Loucy (cell line): ENCODE measurements around the gene ABCC6.
"Not testable (repeated sequence)": the region's sequence is repeated elsewhere in the genome, so short reads cannot be mapped to it uniquely, and the experiment has no call there.

Experiments used
- H2AFZ ChIP-seq: fragments of 200-600 bp; sonication (generic); 2 replicates; pipeline ENCODE4 v1.6.0; 2016; ENCODE audit warnings: antibody characterized with exemption, mild to moderate bottlenecking, low read length, moderate library complexity
- H3F3A ChIP-seq: fragments of 200-600 bp; 2 replicates; pipeline ENCODE4 v1.6.0; 2016; ENCODE audit warnings: antibody characterized with exemption, low read depth, mild to moderate bottlenecking
- H3K27me3 ChIP-seq: fragments of 200-600 bp; sonication (generic); 2 replicates; pipeline ENCODE4 v1.6.1; 2014; ENCODE audit warnings: low read length, mild to moderate bottlenecking; ENCODE audit not compliant: insufficient read depth, poor library complexity, severe bottlenecking
- H3K36me3 ChIP-seq: fragments of 200-600 bp; sonication (generic); 2 replicates; pipeline ENCODE4 v1.6.1; 2016; ENCODE audit warnings: low read length; ENCODE audit not compliant: insufficient read depth
- H3K4me1 ChIP-seq: fragments of 200-600 bp; sonication (generic); 2 replicates; pipeline ENCODE4 v1.5.1; 2014; ENCODE audit warnings: low read length, mild to moderate bottlenecking; ENCODE audit not compliant: insufficient read depth, poor library complexity, severe bottlenecking
- H3K4me2 ChIP-seq: fragments of 200-600 bp; sonication (generic); 2 replicates; pipeline ENCODE4 v1.6.0; 2014; ENCODE audit warnings: antibody characterized with exemption, low read length, low read depth, mild to moderate bottlenecking; ENCODE audit not compliant: poor library complexity, severe bottlenecking
- H3K4me3 ChIP-seq: fragments of 200-600 bp; sonication (generic); 2 replicates; pipeline ENCODE4 v1.5.1; 2014; ENCODE audit warnings: low read length, mild to moderate bottlenecking, mixed read lengths; ENCODE audit not compliant: poor library complexity, severe bottlenecking
- H3K79me2 ChIP-seq: fragments of 200-600 bp; sonication (generic); 2 replicates; pipeline ENCODE4 v1.6.1; 2014; ENCODE audit warnings: low read length; ENCODE audit not compliant: insufficient read depth
- H3K9ac ChIP-seq: fragments of 200-600 bp; sonication (generic); 2 replicates; pipeline ENCODE4 v1.6.0; 2014; ENCODE audit warnings: mild to moderate bottlenecking, low read depth, low read length, moderate library complexity; ENCODE audit not compliant: poor library complexity, severe bottlenecking
- H3K9me2 ChIP-seq: fragments of 200-600 bp; sonication (generic); replicated peaks from 2 replicates; pipeline ENCODE4 v1.6.1; 2016; ENCODE audit warnings: low read depth, low read length, mixed read lengths
- H3K9me3 ChIP-seq: fragments of 200-600 bp; sonication (generic); 2 replicates; pipeline ENCODE4 v1.6.1; 2014; ENCODE audit warnings: mild to moderate bottlenecking, antibody characterized with exemption, low read length, low read depth; ENCODE audit not compliant: insufficient read depth
- H4K20me1 ChIP-seq: fragments of 200-600 bp; sonication (generic); 2 replicates; pipeline ENCODE4 v1.6.0; 2014; ENCODE audit warnings: antibody characterized with exemption, low read length, mild to moderate bottlenecking; ENCODE audit not compliant: insufficient read depth, poor library complexity, severe bottlenecking

The ABCC6 gene

GRCh38 chr16:16221382-16221781 lies 1.9 kb downstream of the ABCC6 start:
- not testable (repeated sequence) for H2AFZ ChIP-seq, H3K9me3 ChIP-seq, H3K36me3 ChIP-seq, H3K79me2 ChIP-seq, H3K4me3 ChIP-seq, H3K9me2 ChIP-seq, H3K4me2 ChIP-seq, H3K4me1 ChIP-seq, H3K9ac ChIP-seq, H4K20me1 ChIP-seq, H3K27me3 ChIP-seq, H3F3A ChIP-seq

DNA sequence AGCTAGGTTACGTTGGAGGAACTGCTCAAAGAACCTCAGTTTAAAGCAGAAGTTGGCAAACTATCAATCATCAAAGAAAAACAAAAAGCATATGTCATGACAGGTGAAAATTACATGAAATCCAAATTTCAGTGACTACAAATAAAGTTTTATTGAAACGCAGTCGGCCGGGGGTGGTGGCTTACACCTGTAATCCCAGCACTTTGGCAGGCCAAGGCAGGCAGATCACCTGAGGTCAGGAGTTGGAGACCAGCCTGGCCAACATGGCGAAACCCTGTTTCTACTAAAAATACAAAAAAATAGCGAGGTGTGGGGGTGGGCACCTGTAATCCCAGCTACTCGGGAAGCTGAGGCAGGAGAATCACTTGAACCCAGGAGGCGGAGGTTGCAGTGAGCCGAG lies 2.8 kb downstream of the ABCC6 start:
- H4K20me1 ChIP-seq, H3K9me2 ChIP-seq, H3K4me1 ChIP-seq, H3K27me3 ChIP-seq, H2AFZ ChIP-seq, H3K4me2 ChIP-seq, H3K79me2 ChIP-seq, H3F3A ChIP-seq, H3K4me3 ChIP-seq, H3K9me3 ChIP-seq, H3K9ac ChIP-seq, H3K36me3 ChIP-seq: not testable (repeated sequence)

DNA sequence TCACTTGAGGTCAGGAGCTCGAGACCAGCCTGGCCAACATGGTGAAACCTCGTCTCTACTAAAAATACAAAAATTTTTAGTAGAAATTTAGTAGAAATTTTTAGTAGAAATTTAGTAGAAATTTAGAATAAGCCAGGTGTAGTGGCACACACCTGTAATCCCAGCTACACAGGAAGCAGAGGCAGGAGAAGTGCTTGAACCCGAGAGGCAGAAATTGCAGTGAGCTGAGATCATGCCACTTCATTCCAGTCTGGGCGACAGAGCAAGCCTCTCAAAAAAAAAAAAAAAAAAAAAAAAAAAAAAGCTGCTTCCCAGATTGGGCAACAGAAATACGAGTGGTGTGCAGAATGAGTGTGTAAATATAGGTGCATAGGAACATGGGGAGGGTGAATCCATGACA lies 4.5 kb downstream of the ABCC6 start:
- H3K9me2 ChIP-seq, H3F3A ChIP-seq, H3K27me3 ChIP-seq, H3K9ac ChIP-seq, H3K4me1 ChIP-seq, H3K79me2 ChIP-seq, H3K36me3 ChIP-seq, H4K20me1 ChIP-seq, H3K4me2 ChIP-seq, H3K4me3 ChIP-seq, H3K9me3 ChIP-seq, H2AFZ ChIP-seq: not testable (repeated sequence)

- H3K79me2 ChIP-seq, H3K9ac ChIP-seq, H3K27me3 ChIP-seq, H3K9me2 ChIP-seq, H3F3A ChIP-seq, H3K9me3 ChIP-seq, H4K20me1 ChIP-seq, H3K4me1 ChIP-seq, H3K4me2 ChIP-seq, H3K4me3 ChIP-seq, H2AFZ ChIP-seq, H3K36me3 ChIP-seq: not testable (repeated sequence)
Measured at GRCh38 chr16:16218349-16218748, 4.9 kb downstream of the ABCC6 start.

DNA sequence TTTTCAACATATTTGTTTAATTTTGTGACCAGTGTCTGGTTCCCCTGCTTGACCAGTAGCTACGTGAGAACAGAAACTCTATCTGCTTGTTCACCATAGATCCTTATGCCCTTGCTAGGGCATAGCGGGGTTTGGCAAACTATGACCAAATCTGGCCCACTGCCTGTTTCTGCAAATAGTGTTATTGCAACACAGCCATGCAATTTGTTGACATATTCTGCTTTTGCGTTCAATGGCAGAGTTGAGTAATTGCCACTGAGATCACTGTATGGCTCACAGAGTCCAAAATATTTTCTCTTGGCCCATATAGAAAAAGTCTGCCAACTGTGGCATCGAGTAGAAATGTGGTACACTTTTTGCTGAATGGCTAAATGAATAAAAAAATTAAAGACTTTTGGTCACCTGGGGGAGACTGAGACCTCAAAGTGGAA lies 9.4 kb downstream of the ABCC6 start:
- H4K20me1 ChIP-seq, H3K4me1 ChIP-seq, H3K36me3 ChIP-seq, H3K9me3 ChIP-seq, H2AFZ ChIP-seq, H3K9me2 ChIP-seq, H3K4me2 ChIP-seq, H3K4me3 ChIP-seq, H3K9ac ChIP-seq, H3K79me2 ChIP-seq, H3K27me3 ChIP-seq, H3F3A ChIP-seq: not testable (repeated sequence)

GRCh38 chr16:16211404-16211803 lies 11.9 kb downstream of the ABCC6 start:
- H3K36me3 ChIP-seq, H3K4me3 ChIP-seq, H3K9ac ChIP-seq, H3K4me1 ChIP-seq, H3K4me2 ChIP-seq, H3K79me2 ChIP-seq, H3K9me2 ChIP-seq, H4K20me1 ChIP-seq, H3K9me3 ChIP-seq, H2AFZ ChIP-seq, H3K27me3 ChIP-seq, H3F3A ChIP-seq: not testable (repeated sequence)

- not testable (repeated sequence) for H2AFZ ChIP-seq, H3K27me3 ChIP-seq, H3K4me3 ChIP-seq, H4K20me1 ChIP-seq, H3K4me2 ChIP-seq, H3K9me2 ChIP-seq, H3K36me3 ChIP-seq, H3K4me1 ChIP-seq, H3K79me2 ChIP-seq, H3K9me3 ChIP-seq, H3K9ac ChIP-seq, H3F3A ChIP-seq
Measured at GRCh38 chr16:16208461-16208860, 14.8 kb downstream of the ABCC6 start.

- not testable (repeated sequence) for H3K9me2 ChIP-seq, H3K27me3 ChIP-seq, H3F3A ChIP-seq, H2AFZ ChIP-seq, H3K36me3 ChIP-seq, H3K4me2 ChIP-seq, H3K9me3 ChIP-seq, H4K20me1 ChIP-seq, H3K9ac ChIP-seq, H3K4me3 ChIP-seq, H3K4me1 ChIP-seq, H3K79me2 ChIP-seq
Measured at GRCh38 chr16:16207787-16208334, 15.4 kb downstream of the ABCC6 start.
